K562 (cell line): ENCODE data around the gene TUB. TPM values are rescaled to one million over a fixed set of nuclear protein-coding genes. Genes with fewer than 3 reads are reported as not detected.

ENCODE experiments used
- ATAC-seq: fragments of 200-7000 bp; cut with Tn5 transposase; 3 replicates; pipeline ENCODE4 v1.9.1; 2020; ENCODE audit warnings: moderate library complexity
- BruUV-seq: library from RNA; stranded (reverse); fragments of 400-500 nt; replicated peaks from 2 replicates; lab custom pipeline; 2021; lab: Mats Ljungman, UMichigan
- CTCF ChIA-PET: fragments of 300-600 bp; formaldehyde crosslinking; extraction: SDS; loops from one replicate; lab custom pipeline; 2021; ENCODE audit warnings: low intra/inter-chr PET ratio; lab: Yijun Ruan, JAX
- POLR2A ChIA-PET: fragments of 300-600, 350-650 bp; sonication (Branson Sonifier 250); formaldehyde crosslinking; extraction: SDS; loops from one replicate; lab custom pipeline; 2021; ENCODE audit warnings: antibody characterized with exemption, inconsistent platforms; lab: Yijun Ruan, JAX
- DNase-seq, 4 experiments: peaks; one replicate each; pipeline versions ENCODE4 v3.0.0 to v3.0.0-alpha.2; 2011 to 2018; ENCODE audit warnings: low spot score in 3 of 4, mixed read lengths in 3 of 4; ENCODE audit errors: extremely low read depth in 1 of 4
- FAIRE-seq: peaks from 2 replicates; lab custom pipeline; 2011; peaks lifted over from hg19 to GRCh38; lab: Jason Lieb, UNC
- H2AFZ ChIP-seq: 2 replicates; pipeline ENCODE4 v1.6.0; 2011; ENCODE audit warnings: low read depth, low read length, control low read depth, inconsistent platforms
- H3K27ac ChIP-seq: fragments of 200-600 bp; 3 replicates; pipeline ENCODE4 v1.8.0; 2011; ENCODE audit warnings: low read depth, mild to moderate bottlenecking, control low read depth, inconsistent platforms, low read length, moderate library complexity, mixed read lengths; ENCODE audit errors: extremely low read depth
- H3K27me3 ChIP-seq, 2 experiments: fragments of 300-600 bp in 1 of 2; 2 replicates in 1 of 2; 3 replicates in 1 of 2; pipeline versions ENCODE4 v1.6.0 to v1.8.0; 2011; ENCODE audit warnings: inconsistent platforms in 2 of 2, low read length in 2 of 2, mild to moderate bottlenecking in 1 of 2, mixed read lengths in 1 of 2, moderate library complexity in 1 of 2; ENCODE audit not compliant: control insufficient read depth in 2 of 2, insufficient read depth in 2 of 2
- H3K36me3 ChIP-seq: fragments of 300-600 bp; 3 replicates; pipeline ENCODE4 v1.8.0; 2011; ENCODE audit warnings: mild to moderate bottlenecking, low read length, inconsistent platforms; ENCODE audit not compliant: control insufficient read depth, insufficient read depth
- H3K4me1 ChIP-seq, 2 experiments: fragments of 200-600 bp in 1 of 2; replicated peaks in 1 of 2; 2 replicates in 1 of 2; 3 replicates in 1 of 2; pipeline versions ENCODE4 v1.5.1 to v1.8.0; 2011; ENCODE audit warnings: inconsistent platforms in 2 of 2, low read length in 2 of 2, mild to moderate bottlenecking in 1 of 2, mixed read lengths in 1 of 2, moderate library complexity in 1 of 2; ENCODE audit not compliant: control insufficient read depth in 2 of 2, insufficient read depth in 2 of 2
- H3K4me2 ChIP-seq: 2 replicates; pipeline ENCODE4 v1.6.1; 2011; ENCODE audit warnings: low read length, control low read depth, inconsistent platforms, mixed read lengths; ENCODE audit not compliant: insufficient read depth
- H3K4me3 ChIP-seq: fragments of 200-600 bp; sonication (generic), shearing (Covaris generic); 2 replicates; pipeline ENCODE4 v1.5.1; 2016; ENCODE audit warnings: control low read depth, inconsistent platforms
- H3K79me2 ChIP-seq: fragments of 200-600 bp; 3 replicates; pipeline ENCODE4 v1.8.0; 2011; ENCODE audit warnings: low read length, inconsistent platforms; ENCODE audit not compliant: control insufficient read depth, insufficient read depth
- H3K9ac ChIP-seq, 2 experiments: 2 replicates each; pipeline versions ENCODE4 v1.6.0 to v1.6.1; 2011; ENCODE audit warnings: low read depth in 2 of 2, low read length in 2 of 2, control low read depth in 1 of 2, inconsistent platforms in 1 of 2, mild to moderate bottlenecking in 1 of 2, mixed read lengths in 1 of 2; ENCODE audit not compliant: insufficient read depth in 1 of 2
- H3K9me1 ChIP-seq: one replicate; pipeline ENCODE4 v1.6.0; 2011; ENCODE audit warnings: inconsistent platforms, mild to moderate bottlenecking, low read length, moderate library complexity; ENCODE audit not compliant: control insufficient read depth, insufficient read depth
- H3K9me3 ChIP-seq: replicated peaks from 2 replicates; pipeline ENCODE4 v1.5.1; 2011; ENCODE audit warnings: low read depth, low read length, inconsistent platforms; ENCODE audit not compliant: control insufficient read depth, insufficient read depth
- H4K20me1 ChIP-seq: replicated peaks from 2 replicates; pipeline ENCODE4 v1.6.1; 2011; ENCODE audit warnings: low read length, inconsistent platforms, mixed read lengths; ENCODE audit not compliant: control insufficient read depth, insufficient read depth
- FOSL1 ChIP-seq: fragments of 200-800 bp; sonication (Bioruptor generic); conservative IDR thresholded peaks from 2 replicates; pipeline ENCODE4 v1.6.1; 2016; ENCODE audit warnings: missing genetic modification characterization, missing compliant biosample characterization
- KDM2B ChIP-seq: fragments of 250-450 bp; sonication (Bioruptor Pico); IDR thresholded peaks from 2 replicates; pipeline ENCODE4 v1.8.0; 2021; ENCODE audit warnings: mild to moderate bottlenecking, moderate library complexity
- ZNF24 ChIP-seq: fragments of 450-650 bp; IDR thresholded peaks from 2 replicates; pipeline ENCODE4 v1.6.1; 2016
- WGBS: fragments of 100-300 bp; shearing (Covaris generic); methylation state at CpG from one replicate; pipeline ENCODE4 v1.1.6; 2016; ENCODE audit warnings: low coverage, mixed read lengths; ENCODE audit not compliant: insufficient coverage; ENCODE audit errors: missing lambda C conversion rate; 5-methylcytosine and 5-hydroxymethylcytosine counted together
- in situ Hi-C: fragments of 300-500 bp; cut with MboI; formaldehyde crosslinking; loops from 4 replicates; pipeline ENCODE4 v1.15.0; 2018; ENCODE audit warnings: inconsistent platforms, mixed read lengths
- intact Hi-C: fragments of 100-400 bp; cut with micrococcal nuclease; formaldehyde crosslinking; loops from 2 replicates; pipeline ENCODE4 v1.14.2; 2022
- polyA plus RNA-seq, 8 experiments: library from polyadenylated mRNA; depleted of rRNA in 4 of 8; stranded (reverse) in 5 of 8; unstranded in 3 of 8; fragments of >200 nt; fragmentation: Nextera tagmentation in 2 of 8; fragmentation: Illumina TruSeq in 1 of 8; extraction: Ambion mirVana in 2 of 8; extraction: Trizol in 1 of 8; gene quantifications; 2 replicates each; pipeline versions ENCODE4 v1.2.1 to v1.2.3, GENCODE V29; 2011 to 2014; ENCODE audit warnings: inconsistent platforms in 1 of 8, missing spikeins in 1 of 8
- total RNA-seq, 7 experiments: library from RNA; depleted of rRNA in 6 of 7; stranded (reverse); fragments of >200 nt in 6 of 7; fragmentation: Illumina TruSeq in 2 of 7; extraction: Trizol in 2 of 7; gene quantifications; 2 replicates each; pipeline versions ENCODE4 v1.2.1 to v1.2.3, GENCODE V29; 2011 to 2021; ENCODE audit warnings: low replicate concordance in 1 of 7
- TF ChIP-seq, protein P1 (sequence below): sonication (generic); formaldehyde crosslinking; IDR thresholded peaks from 2 replicates; pipeline ENCODE4 v1.9.0; 2022; ENCODE audit warnings: mild to moderate bottlenecking, missing genetic modification reagents
- TF ChIP-seq, protein P2 (sequence below), 2 experiments: fragments of 450-650 bp in 1 of 2; sonication (generic) in 1 of 2; formaldehyde crosslinking in 1 of 2; IDR thresholded peaks in 1 of 2; conservative IDR thresholded peaks in 1 of 2; 2 replicates each; pipeline versions ENCODE4 v1.6.1 to v1.8.1; 2016 to 2023; ENCODE audit warnings: mild to moderate bottlenecking in 2 of 2, moderate library complexity in 2 of 2, inconsistent platforms in 1 of 2, missing genetic modification reagents in 1 of 2

TUB gene
- total and polyA plus RNA-seq, 9 of the 15 experiments (the other 6 are each of a cell fraction or from before 2014, with no cell fraction given): not detected

DNA sequence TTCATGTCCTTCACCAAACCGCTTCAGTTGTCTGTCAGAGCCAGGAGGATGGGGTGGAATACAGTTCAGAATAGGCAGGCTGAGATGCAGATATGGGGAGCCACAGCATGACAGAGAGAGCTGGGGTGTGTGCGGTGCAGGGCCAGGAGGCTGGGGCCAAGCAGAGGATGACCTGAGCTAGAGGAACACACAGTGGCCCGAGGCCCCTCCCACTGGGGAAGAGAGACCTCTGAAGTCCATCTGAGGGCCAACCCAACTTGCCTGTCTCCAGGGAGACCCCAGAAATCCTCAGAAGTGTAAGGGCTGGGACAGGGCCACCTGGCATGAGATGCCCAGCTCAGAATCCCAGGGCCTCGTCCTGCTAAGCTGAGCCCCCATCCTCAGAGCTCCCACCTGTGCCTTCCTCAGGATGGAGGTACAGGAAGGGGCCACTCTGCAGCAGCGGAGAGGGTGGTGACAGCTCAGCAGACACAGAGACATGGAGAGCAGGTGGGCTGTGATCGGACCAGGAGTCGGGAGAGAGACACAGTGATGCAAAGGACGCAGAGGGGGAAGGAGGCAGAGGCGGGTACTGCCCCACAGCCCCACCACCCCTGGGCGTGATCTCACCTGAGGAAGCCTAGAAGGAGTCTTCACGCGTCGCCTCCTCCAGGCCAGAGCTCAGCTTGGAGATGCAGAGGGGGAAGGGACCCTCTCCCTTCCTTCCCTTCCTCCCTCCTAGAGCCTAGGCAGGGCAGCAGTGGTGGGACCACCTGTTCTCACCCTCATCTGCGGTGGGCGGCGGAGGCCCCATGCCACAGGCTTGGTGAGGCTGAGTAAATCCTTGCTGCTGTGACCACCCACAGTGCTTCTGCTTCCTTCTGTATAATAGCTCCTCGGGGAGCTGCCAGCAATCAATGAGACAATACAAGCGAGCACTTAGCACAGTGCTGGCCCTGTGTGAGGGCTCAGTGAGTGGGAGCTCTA is 9.1 kb upstream of the TUB start (continued):
- TF ChIP-seq, protein P1, sequence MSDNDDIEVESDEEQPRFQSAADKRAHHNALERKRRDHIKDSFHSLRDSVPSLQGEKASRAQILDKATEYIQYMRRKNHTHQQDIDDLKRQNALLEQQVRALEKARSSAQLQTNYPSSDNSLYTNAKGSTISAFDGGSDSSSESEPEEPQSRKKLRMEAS (CRISPR knock-in tag): no peak
- TF ChIP-seq, all 486 proteins: peak for 0

DNA sequence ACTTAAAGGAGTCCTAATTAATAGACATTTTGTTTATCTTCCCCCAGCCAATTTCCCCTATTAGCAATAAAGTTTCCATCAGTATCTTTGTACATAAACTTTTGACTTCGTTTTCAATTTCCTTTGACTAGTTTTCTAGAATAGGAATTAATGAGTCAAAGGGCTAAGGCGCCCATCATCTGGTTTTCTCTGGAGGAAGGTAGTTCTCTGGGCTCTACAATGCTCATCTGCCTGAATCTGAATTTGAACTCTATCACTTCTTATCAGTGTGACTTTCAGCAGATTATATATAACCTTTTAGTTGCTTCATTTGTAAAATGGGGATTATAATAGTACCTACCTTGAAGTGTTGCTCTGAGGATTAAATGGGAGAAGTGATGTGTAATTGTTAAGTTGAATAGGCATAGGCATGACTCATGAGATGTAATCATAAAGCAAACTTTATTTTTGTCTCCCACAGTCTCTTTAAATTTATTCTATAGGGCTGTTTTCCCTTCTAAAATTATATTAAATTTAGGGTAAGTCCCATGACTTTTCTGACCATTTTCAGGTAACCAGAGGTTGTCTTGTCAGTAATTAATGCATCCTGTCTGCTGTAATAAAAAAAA is 5.8 kb upstream of the TUB start:
- ATAC-seq (no peak), FAIRE-seq (no peak), DNase-seq (no peak)
- Histone ChIP-seq H4K20me1 (no peaks in the 10 kb centered on the region), H3K4me3 (no peak overlapping the region), H3K27me3 (peaks cover 0 to 30% of the 10 kb centered on the region in 2 experiments; a peak in 3 of 5 replicates), H3K4me2 (no peak overlapping the region), H3K4me1 (no peaks in the 10 kb centered on the region), H3K9ac (no peak overlapping the region), H3K79me2 (no peaks in the 10 kb centered on the region), H3K27ac (no peak overlapping the region), H3K9me3 (no peaks in the 10 kb centered on the region), H3K9me1 (no peaks in the 10 kb centered on the region), H3K36me3 (no peaks in the 10 kb centered on the region), H2AFZ (no peak overlapping the region)
- intact Hi-C loops: no loop called here
- CTCF ChIA-PET: no interaction called here
- 0% methylated on average over 2 of the region's 2 CpGs for WGBS
- POLR2A ChIA-PET: no interaction called here
- in situ Hi-C loops: no loop called here
- no peak for TF ChIP-seq ZNF24
- TF ChIP-seq, protein P2, sequence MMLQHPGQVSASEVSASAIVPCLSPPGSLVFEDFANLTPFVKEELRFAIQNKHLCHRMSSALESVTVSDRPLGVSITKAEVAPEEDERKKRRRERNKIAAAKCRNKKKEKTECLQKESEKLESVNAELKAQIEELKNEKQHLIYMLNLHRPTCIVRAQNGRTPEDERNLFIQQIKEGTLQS (IDR thresholded peaks at IDR 0.05): 0 out of 2 replicates have a peak, but pooled peaks have one; percentile 20
- TF ChIP-seq, protein P2 (CRISPR knock-in tag; conservative IDR thresholded peaks at IDR 0.05): no peak
- TF ChIP-seq KDM2B (CRISPR knock-in tag): no peak
- peak; percentile 62 for TF ChIP-seq FOSL1 (tag)
- BruUV-seq: no TSS peak
